LoVo (cell line): ENCODE results near the gene MYO5C.
"Not testable (repeated sequence)": the region's sequence is repeated elsewhere in the genome, so short reads cannot be mapped to it uniquely, and the experiment has no call there.

ENCODE experiments used
- DNase-seq: peaks from one replicate; pipeline ENCODE4 v3.0.0-alpha.2; 2016; ENCODE audit warnings: low spot score

MYO5C gene

DNA sequence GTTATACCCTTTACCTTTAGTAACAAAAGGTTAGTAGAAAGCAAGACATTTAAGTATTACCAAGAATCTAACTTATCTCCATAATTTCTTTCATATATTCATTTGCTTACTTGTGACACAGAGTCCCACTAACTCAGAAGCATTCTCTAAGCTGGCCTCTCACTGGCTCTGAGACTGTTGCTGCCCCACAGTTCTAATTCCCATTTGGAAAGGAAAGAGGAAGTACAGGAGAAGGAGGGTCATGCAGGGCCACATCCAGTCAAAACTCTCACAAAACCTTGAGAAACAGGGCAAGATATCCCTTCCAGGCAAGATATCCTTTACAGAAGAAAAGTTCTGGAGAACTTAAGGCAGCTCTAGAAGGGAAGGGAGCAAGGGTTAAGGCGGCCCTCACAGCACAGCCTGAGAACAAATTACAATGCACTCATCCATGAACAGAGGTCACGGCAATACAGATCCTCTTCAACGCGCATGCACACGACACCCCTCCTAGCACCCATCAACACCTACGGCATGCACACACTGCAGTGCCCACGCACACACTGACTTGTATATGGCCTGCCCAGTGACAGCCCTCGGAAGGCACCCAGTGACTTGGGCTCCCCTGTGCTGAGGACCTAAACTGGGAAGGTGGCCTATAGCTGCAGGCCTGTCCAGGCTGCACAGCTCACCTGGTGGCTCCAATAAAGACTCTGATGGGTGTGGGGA, 13.0 kb upstream of the MYO5C start:
- no peak for DNase-seq

- DNase-seq, result no peak
These were observed 12.2 kb upstream of the MYO5C start for GRCh38 chr15:52307847-52308246.

- no peak for DNase-seq
These were observed 10.7 kb upstream of the MYO5C start for GRCh38 chr15:52306270-52306669.

- no peak for DNase-seq
These were observed 7.6 kb upstream of the MYO5C start for GRCh38 chr15:52303093-52303772.

- no peak for DNase-seq
These were observed 5.8 kb upstream of the MYO5C start for GRCh38 chr15:52301265-52301847.

GRCh38 chr15:52294881-52295420, 653 bp downstream of the MYO5C start:
- no peak for DNase-seq

- DNase-seq, result no peak
These were observed 2.7 kb downstream of the MYO5C start for GRCh38 chr15:52292780-52293392.

DNA sequence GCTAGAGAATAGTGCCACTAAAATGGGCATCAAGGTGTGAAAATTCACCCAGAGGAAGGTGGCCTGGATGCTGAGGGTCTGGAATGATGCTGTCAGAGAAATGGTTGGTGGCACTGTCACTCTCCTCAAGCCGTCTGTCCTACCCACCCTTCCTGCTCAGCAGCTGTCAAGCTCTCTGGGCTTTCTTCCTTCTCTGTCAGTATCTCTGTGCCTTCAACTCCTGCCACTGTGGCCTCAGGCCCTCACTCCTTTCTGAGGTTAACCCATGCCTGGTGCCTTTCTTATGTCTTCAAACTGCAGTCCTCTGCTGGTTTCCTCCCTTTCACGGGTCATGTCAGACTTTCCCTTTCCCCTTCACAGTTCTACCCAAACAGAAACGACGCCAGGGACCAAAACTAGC, 4.4 kb downstream of the MYO5C start:
- no peak for DNase-seq

- DNase-seq, result no peak
These were observed 4.8 kb downstream of the MYO5C start for GRCh38 chr15:52290800-52291199.

- no peak for DNase-seq
These were observed 5.3 kb downstream of the MYO5C start for GRCh38 chr15:52290329-52290728.

DNA sequence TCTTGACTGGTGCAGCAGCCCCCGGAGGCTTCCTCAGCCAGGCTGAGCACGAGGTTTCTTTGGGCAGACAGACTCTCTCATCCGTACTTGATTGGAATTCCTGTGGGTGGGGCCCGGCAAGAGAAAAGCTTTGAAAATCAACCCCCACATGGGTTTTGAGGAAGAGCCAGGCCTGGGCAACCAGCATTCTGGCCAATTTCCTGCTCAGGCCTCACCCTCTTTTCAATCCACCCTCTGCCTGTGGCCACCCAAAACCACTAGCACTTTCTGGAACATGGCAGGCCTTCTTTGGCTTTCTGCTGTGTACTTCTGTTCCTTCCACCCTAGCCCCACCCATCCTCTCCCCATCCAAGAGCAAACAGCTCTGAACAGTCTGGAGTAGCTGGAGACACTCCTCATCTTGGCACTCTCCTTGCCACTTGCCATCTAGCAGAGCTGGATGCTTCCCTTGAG, 5.9 kb downstream of the MYO5C start:
- peak; percentile 63 for DNase-seq

GRCh38 chr15:52288986-52289385, 6.6 kb downstream of the MYO5C start:
- DNase-seq, result no peak

- peak; percentile 94 for DNase-seq
These were observed 7.3 kb downstream of the MYO5C start for GRCh38 chr15:52288051-52288942.

- peak; percentile 35 for DNase-seq
These were observed 8.5 kb downstream of the MYO5C start for GRCh38 chr15:52287114-52287513.

DNA sequence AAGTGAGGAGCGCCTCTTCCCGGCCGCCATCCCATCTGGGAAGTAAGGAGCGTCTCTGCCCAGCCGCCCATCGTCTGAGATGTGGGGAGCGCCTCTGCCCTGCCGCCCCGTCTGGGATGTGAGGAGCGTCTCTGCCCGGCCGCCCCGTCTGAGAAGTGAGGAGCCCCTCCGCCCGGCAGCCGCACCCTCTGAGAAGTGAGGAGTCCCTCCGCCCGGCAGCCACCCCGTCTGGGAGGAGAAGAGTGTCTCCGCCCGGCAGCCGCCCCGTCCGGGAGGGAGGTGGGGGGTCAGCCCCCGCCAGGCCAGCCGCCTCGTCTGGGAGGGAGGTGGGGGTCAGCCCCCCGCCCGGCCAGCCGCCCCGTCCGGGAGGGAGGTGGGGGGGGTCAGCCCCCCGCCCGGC, 9.7 kb downstream of the MYO5C start:
- DNase-seq, result not testable (repeated sequence)

DNA sequence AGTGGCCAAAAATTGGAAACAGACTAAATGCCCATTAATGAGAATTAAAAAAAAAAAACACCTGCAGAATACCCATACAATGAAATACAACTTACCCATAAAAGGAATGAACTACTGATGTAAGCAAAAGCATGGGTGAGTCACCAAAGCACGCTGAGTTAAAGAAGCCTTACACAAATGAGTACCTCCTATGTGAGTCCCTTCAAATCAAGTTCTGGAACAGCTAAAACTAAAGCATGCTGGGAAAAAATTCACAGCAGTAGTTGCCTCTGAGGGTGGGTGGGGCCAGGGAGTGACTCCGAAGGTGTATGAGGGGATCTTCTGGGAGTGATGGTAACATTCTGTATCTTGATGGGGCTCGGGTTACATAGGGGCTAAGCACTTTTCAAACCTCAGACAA, 11.4 kb downstream of the MYO5C start:
- DNase-seq, result no peak

- no peak for DNase-seq
These were observed 12.3 kb downstream of the MYO5C start for GRCh38 chr15:52283281-52283680.

DNA sequence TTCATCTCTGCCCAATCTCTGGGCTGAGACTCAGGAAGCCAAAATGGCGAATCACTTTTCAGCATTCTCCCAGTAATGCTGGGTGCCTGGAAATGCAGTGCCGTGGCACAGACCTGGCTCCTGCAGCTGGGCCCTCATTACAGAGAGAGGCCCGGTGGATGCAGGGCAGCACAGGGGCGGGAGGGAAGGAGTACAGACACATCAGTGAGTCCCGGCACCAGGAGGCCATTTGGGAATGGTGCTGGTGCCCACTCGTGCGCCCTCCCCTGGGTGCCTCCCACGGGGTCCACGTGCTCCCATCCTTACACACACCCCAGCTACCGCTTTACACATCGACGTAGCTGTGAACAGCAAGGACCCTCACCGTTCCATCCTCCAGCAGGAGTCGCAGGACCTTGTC, 13.2 kb downstream of the MYO5C start:
- no peak for DNase-seq

- DNase-seq, result no peak
These were observed 14.2 kb downstream of the MYO5C start for GRCh38 chr15:52281085-52282035.

- no peak for DNase-seq
These were observed 15.1 kb downstream of the MYO5C start for GRCh38 chr15:52280326-52281084.
